ENCODE measurements around the gene TNFRSF1A. TPM values are rescaled to one million over a fixed set of nuclear protein-coding genes. Genes with fewer than 3 reads are reported as not detected.

The TNFRSF1A gene
- total RNA-seq, 1 experiment from 2014 or later, result 95.1 TPM

Other genes with a start within 250 kb of the TNFRSF1A start
- not detected in 2 replicates for gene VWF, start 217.4 kb downstream of the TNFRSF1A start, total RNA-seq (2014; rRNA removed)
- gene CD9, start 141.7 kb downstream of the TNFRSF1A start, total RNA-seq (2014; rRNA removed), result 153 and 174 TPM in 2 replicates
- gene PLEKHG6, start 31.4 kb downstream of the TNFRSF1A start, total RNA-seq (2014; rRNA removed), result 18.0 and 18.4 TPM in 2 replicates
- 2.3 and 2.9 TPM in 2 replicates for gene SCNN1A, start 33.5 kb upstream of the TNFRSF1A start, total RNA-seq (2014; rRNA removed)
- 160 and 163 TPM in 2 replicates for gene LTBR, start 42.1 kb upstream of the TNFRSF1A start, total RNA-seq (2014; rRNA removed)
- gene CD27, start 102.9 kb upstream of the TNFRSF1A start, total RNA-seq (2014; rRNA removed), result not detected in 2 replicates
- 0.47 and 1.8 TPM in 2 replicates for gene TAPBPL, start 110.0 kb upstream of the TNFRSF1A start, total RNA-seq (2014; rRNA removed)
- gene VAMP1, start 128.6 kb upstream of the TNFRSF1A start, total RNA-seq (2014; rRNA removed), result 9.3 and 13.9 TPM in 2 replicates
- 135 and 157 TPM in 2 replicates for gene MRPL51, start 151.2 kb upstream of the TNFRSF1A start, total RNA-seq (2014; rRNA removed)
- 105 TPM in 2 replicates for gene NCAPD2, start 152.0 kb upstream of the TNFRSF1A start, total RNA-seq (2014; rRNA removed)
- gene GAPDH, start 192.4 kb upstream of the TNFRSF1A start, total RNA-seq (2014; rRNA removed), result 6,976 and 7,326 TPM in 2 replicates
- gene IFFO1, start 214.0 kb upstream of the TNFRSF1A start, total RNA-seq (2014; rRNA removed), result 0.11 and 1.0 TPM in 2 replicates
- 63.3 and 83.8 TPM in 2 replicates for gene NOP2, start 226.2 kb upstream of the TNFRSF1A start, total RNA-seq (2014; rRNA removed)